ENCODE results near the gene ADAR. TPM values are rescaled to one million over a fixed set of nuclear protein-coding genes. Genes with fewer than 3 reads are reported as not detected.

The ADAR gene
- total and polyA plus RNA-seq, 2 experiments from 2014 or later = 96.4 to 188 TPM

- TF ChIP-seq POLR2AphosphoS5 (IDR thresholded peaks at IDR 0.05; ENCODE audit: low read depth) (no peak), EZH2 (IDR thresholded peaks at IDR 0.05; ENCODE audit: low read depth, unreplicated experiment) (no peak), EZH2phosphoT487 (IDR thresholded peaks at IDR 0.05; ENCODE audit: unreplicated experiment) (no peak), STAT1 (IDR thresholded peaks at IDR 0.05; ENCODE audit: unreplicated experiment) (no peak), ZNF331 (CRISPR knock-in tag; IDR thresholded peaks at IDR 0.05; ENCODE audit: low read depth) (no peak), ZNF462 (CRISPR knock-in tag; IDR thresholded peaks at IDR 0.05) (no peak), JUNB (IDR thresholded peaks at IDR 0.05; ENCODE audit: unreplicated experiment) (no peak)
- H3K4me3 ChIP-seq = no peak overlapping the region
- no peaks in the 10 kb centered on the region for H4K20me1 ChIP-seq (replicated peaks; ENCODE audit: insufficient read depth)
- no peak for ATAC-seq
- no peak overlapping the region for H3K4me2 ChIP-seq
- Mint-ChIP-seq H3K4me3 (no peak overlapping the region), H3K9me3 (peaks cover 3% of the 10 kb centered on the region; the same call in 1 of the 3 replicates), H3K27me3 (ENCODE audit: insufficient read depth, low read depth, poor library complexity) (peaks cover 6% of the 10 kb centered on the region), H3K4me1 (peaks cover 7% of the 10 kb centered on the region), H3K36me3 (ENCODE audit: low read depth) (no peaks in the 10 kb centered on the region), H3K27ac (no peak overlapping the region)
- no peak for DNase-seq (ENCODE audit: low spot score)
- H2AFZ ChIP-seq = no peak overlapping the region
- no peaks in the 10 kb centered on the region for H3K9me2 ChIP-seq (ENCODE audit: insufficient read depth)
- no peaks in the 10 kb centered on the region for H3F3A ChIP-seq (replicated peaks; ENCODE audit: low read depth)
- H3K79me2 ChIP-seq (replicated peaks; ENCODE audit: insufficient read depth) = no peaks in the 10 kb centered on the region
- no peaks in the 10 kb centered on the region for H3K4me1 ChIP-seq (ENCODE audit: insufficient read depth)
- H3K36me3 ChIP-seq (ENCODE audit: insufficient read depth) = no peaks in the 10 kb centered on the region
- H3K27me3 ChIP-seq (ENCODE audit: insufficient read depth) = no peaks in the 10 kb centered on the region
- H3K27ac ChIP-seq (ENCODE audit: low read depth) = no peak overlapping the region
Measured at GRCh38 chr1:154539486-154540483, 68.2 kb downstream of the ADAR start.

Data from GM23338 (cell line).